WTC11 (cell line): ENCODE data around the gene GTPBP6.

Source experiments
- ATF2 ChIP-seq: sonication (generic); formaldehyde crosslinking; IDR thresholded peaks from 2 replicates; pipeline ENCODE4 v1.8.1; 2022; ENCODE audit warnings: low read depth, missing genetic modification reagents, borderline replicate concordance
- CTCF ChIP-seq: fragments of 200-600 bp; IDR thresholded peaks from 2 replicates; pipeline ENCODE4 v1.8.0; 2022; ENCODE audit warnings: antibody characterized with exemption
- FOXP4 ChIP-seq: sonication (generic); formaldehyde crosslinking; IDR thresholded peaks from 2 replicates; pipeline ENCODE4 v1.8.0; 2022; ENCODE audit warnings: mild to moderate bottlenecking, missing genetic modification reagents
- NR3C1 ChIP-seq: sonication (generic); formaldehyde crosslinking; conservative IDR thresholded peaks from 2 replicates; pipeline ENCODE4 v1.8.1; 2023; ENCODE audit warnings: low read depth, mild to moderate bottlenecking, missing genetic modification reagents
- PRDM15 ChIP-seq: sonication (generic); formaldehyde crosslinking; IDR thresholded peaks from 2 replicates; pipeline ENCODE4 v1.8.0; 2022; ENCODE audit warnings: missing genetic modification reagents
- SMAD3 ChIP-seq: sonication (generic); formaldehyde crosslinking; IDR thresholded peaks from 2 replicates; pipeline ENCODE4 v1.8.0; 2022; ENCODE audit warnings: missing genetic modification reagents, mild to moderate bottlenecking, borderline replicate concordance
- SP1 ChIP-seq: sonication (generic); formaldehyde crosslinking; conservative IDR thresholded peaks from 2 replicates; pipeline ENCODE4 v1.8.1; 2022; ENCODE audit warnings: missing genetic modification reagents
- ZNF281 ChIP-seq: sonication (generic); formaldehyde crosslinking; IDR thresholded peaks from 2 replicates; pipeline ENCODE4 v1.8.0; 2023; ENCODE audit warnings: mild to moderate bottlenecking, missing genetic modification reagents

- TF ChIP-seq CTCF (no peak), PRDM15 (CRISPR knock-in tag) (no peak), SP1 (CRISPR knock-in tag) (no peak), SMAD3 (CRISPR knock-in tag) (no peak), FOXP4 (CRISPR knock-in tag) (no peak), ZNF281 (CRISPR knock-in tag) (no peak), ATF2 (no peak), NR3C1 (CRISPR knock-in tag) (no peak)
Observed at GRCh38 chrX:335758-336155, 17.2 kb upstream of the GTPBP6 start.
